Mesothelial cell of epicardium (in vitro differentiated cells): ENCODE data around the gene DKK3. TPM values are rescaled to one million over a fixed set of nuclear protein-coding genes. Genes with fewer than 3 reads are reported as not detected.

Source experiments
- DNase-seq, 2 experiments: peaks; one replicate each; pipeline ENCODE4 v3.0.0; 2021; ENCODE audit warnings: low spot score in 2 of 2; ENCODE audit not compliant: unreplicated experiment in 2 of 2
- H3K27ac Mint-ChIP-seq: 2 replicates; pipeline ENCODE4 v1.8.0; 2021; ENCODE audit warnings: mixed read lengths
- H3K27me3 Mint-ChIP-seq: 2 replicates; pipeline ENCODE4 v1.8.0; 2021; ENCODE audit warnings: low read depth, mixed read lengths
- H3K36me3 Mint-ChIP-seq: 2 replicates; pipeline ENCODE4 v1.8.0; 2021; ENCODE audit warnings: mixed read lengths
- H3K4me1 Mint-ChIP-seq: 2 replicates; pipeline ENCODE4 v1.8.0; 2021; ENCODE audit warnings: mixed read lengths
- H3K4me3 Mint-ChIP-seq: 2 replicates; pipeline ENCODE4 v1.8.0; 2021; ENCODE audit warnings: mild to moderate bottlenecking, moderate library complexity, mixed read lengths
- H3K9me3 Mint-ChIP-seq: 2 replicates; pipeline ENCODE4 v1.8.0; 2021; ENCODE audit warnings: mixed read lengths
- total RNA-seq: library from RNA; stranded (reverse); gene quantifications from 3 replicates; pipeline ENCODE4 v1.2.1, GENCODE V29; 2021
- TF ChIP-seq, protein P1 (sequence below): fragments of 200-600 bp; sonication (generic); IDR thresholded peaks from one replicate; pipeline ENCODE4 v1.5.0; 2021; ENCODE audit warnings: antibody characterized with exemption; ENCODE audit not compliant: unreplicated experiment

Gene DKK3
- total RNA-seq, 1 donor from 2014 or later, result 29.7 TPM

DNA sequence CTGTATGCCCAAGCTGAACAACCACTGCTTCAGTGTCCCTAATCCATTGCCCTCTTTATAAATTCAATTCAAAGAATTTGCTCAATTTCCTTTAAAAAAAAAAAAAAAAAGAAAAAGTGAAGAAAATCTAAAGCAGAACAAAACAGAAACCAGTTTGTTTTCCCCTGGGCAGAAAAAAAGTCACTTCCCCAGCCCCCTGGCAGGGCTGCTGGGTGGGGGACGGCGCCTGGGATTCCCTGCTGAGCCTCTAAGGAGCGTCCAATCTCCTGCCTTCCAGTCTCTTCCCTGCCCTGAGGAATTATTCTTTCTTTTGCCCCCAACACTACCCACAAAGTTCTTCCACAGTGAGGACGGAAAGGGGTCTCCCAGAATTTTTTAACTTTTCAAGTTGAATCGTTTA is 23.9 kb downstream of the DKK3 start:
- DNase-seq, result no peak
- Mint-ChIP-seq H3K9me3 (no peaks in the 10 kb centered on the region), H3K4me1 (peaks cover 15% of the 10 kb centered on the region), H3K4me3 (no peak overlapping the region), H3K36me3 (no peaks in the 10 kb centered on the region), H3K27ac (no peak overlapping the region), H3K27me3 (no peaks in the 10 kb centered on the region)
- TF ChIP-seq, protein P1, sequence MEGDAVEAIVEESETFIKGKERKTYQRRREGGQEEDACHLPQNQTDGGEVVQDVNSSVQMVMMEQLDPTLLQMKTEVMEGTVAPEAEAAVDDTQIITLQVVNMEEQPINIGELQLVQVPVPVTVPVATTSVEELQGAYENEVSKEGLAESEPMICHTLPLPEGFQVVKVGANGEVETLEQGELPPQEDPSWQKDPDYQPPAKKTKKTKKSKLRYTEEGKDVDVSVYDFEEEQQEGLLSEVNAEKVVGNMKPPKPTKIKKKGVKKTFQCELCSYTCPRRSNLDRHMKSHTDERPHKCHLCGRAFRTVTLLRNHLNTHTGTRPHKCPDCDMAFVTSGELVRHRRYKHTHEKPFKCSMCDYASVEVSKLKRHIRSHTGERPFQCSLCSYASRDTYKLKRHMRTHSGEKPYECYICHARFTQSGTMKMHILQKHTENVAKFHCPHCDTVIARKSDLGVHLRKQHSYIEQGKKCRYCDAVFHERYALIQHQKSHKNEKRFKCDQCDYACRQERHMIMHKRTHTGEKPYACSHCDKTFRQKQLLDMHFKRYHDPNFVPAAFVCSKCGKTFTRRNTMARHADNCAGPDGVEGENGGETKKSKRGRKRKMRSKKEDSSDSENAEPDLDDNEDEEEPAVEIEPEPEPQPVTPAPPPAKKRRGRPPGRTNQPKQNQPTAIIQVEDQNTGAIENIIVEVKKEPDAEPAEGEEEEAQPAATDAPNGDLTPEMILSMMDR, result no peak

DNA sequence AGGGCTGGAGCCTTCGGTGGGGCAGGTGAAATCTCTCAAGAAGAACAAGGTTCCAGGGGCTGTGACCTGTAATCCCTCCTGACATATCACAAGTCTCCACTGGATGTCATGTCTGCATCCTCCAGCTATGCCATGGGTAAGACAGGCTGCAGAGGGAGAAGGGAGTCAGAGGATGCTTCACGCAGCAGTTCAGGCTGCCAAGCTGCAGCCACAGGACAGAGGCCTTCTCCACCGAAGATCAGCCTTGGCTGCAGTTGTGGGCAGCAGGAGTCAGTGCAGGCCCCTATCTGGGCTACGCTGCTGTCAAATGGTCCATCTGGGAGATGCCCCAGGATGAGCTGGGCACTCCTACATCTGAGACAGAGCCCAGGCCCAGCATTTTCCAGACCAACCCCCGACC is 25.0 kb downstream of the DKK3 start:
- peaks cover 17% of the 10 kb centered on the region for H3K4me1 Mint-ChIP-seq
- no peak overlapping the region for H3K4me3 Mint-ChIP-seq
- H3K27me3 Mint-ChIP-seq, result no peaks in the 10 kb centered on the region
- DNase-seq, result no peak
- TF ChIP-seq, protein P1, result no peak
- H3K9me3 Mint-ChIP-seq, result no peaks in the 10 kb centered on the region
- no peak overlapping the region for H3K27ac Mint-ChIP-seq
- H3K36me3 Mint-ChIP-seq, result no peaks in the 10 kb centered on the region

DNA sequence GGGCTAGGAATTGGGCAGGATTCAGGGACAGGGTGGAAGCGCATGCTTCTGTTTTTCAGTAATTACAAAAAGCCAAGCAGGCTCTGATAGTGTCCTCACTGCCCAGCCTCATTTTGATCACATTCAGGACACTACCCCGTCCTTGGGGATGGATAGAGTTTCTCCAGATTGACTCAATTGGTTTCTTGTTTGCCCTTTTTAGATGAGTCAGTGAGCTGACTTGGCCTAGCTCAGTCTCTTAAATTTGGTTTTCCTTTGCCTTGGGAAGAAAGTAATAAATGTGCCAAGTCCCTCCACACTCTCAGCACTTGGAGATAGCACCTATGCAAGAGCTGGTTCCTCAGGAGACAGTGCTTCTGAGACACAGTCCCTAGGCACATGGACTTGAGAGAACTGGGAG is 25.5 kb downstream of the DKK3 start:
- no peak for DNase-seq
- TF ChIP-seq, protein P1, result no peak
- no peak overlapping the region for H3K27ac Mint-ChIP-seq
- peaks cover 15% of the 10 kb centered on the region for H3K4me1 Mint-ChIP-seq
- no peaks in the 10 kb centered on the region for H3K27me3 Mint-ChIP-seq
- H3K4me3 Mint-ChIP-seq, result no peak overlapping the region
- H3K9me3 Mint-ChIP-seq, result no peaks in the 10 kb centered on the region
- H3K36me3 Mint-ChIP-seq, result no peaks in the 10 kb centered on the region

DNA sequence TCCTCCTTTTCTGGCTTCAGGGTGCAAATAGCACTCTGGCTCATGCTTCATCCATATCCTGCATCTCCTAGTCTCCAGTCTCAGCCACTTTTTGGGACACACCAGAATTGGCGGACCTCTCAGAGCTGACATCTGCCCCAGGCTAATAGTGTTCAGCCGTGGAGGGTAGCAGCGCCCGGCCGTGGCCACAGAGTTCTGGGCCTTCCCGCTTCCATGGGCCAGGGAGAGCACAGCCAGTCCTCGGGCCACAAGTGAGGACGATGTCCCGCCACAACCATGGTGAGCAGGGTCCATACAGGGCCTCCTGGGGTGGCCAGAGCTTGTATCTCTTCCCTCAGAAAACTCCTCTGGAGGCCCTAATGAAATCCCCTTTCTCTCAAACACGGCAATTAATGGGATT is 26.0 kb downstream of the DKK3 start:
- peaks cover 16% of the 10 kb centered on the region for H3K4me1 Mint-ChIP-seq

DNA sequence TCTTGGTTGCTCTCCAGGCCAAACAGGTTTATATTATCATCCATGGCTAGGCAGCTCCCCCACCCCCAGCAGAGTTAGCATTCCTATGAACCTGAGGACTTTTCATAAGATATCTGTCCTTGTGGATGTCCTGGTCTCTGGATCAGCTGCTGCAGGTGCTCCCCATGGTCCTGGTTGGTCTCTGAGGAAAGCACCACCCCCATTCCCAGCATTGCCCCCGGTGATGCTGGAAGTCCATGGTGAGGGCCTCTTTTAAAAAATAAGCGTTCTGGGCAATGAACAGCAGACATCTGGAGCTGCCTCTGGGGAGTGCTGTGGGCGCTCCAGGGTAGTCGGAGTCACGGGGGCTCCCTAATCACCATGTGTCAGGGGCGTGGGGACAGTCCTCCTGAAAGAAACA is 26.6 kb downstream of the DKK3 start:
- Mint-ChIP-seq H3K4me3 (no peak overlapping the region), H3K36me3 (no peaks in the 10 kb centered on the region), H3K27ac (no peak overlapping the region), H3K27me3 (no peaks in the 10 kb centered on the region), H3K4me1 (peaks cover 22% of the 10 kb centered on the region), H3K9me3 (no peaks in the 10 kb centered on the region)
- TF ChIP-seq, protein P1, result no peak
- no peak for DNase-seq

More for the DNA sequence above, 26.0 kb downstream of the DKK3 start:
- TF ChIP-seq, protein P1, result no peak
- no peaks in the 10 kb centered on the region for H3K36me3 Mint-ChIP-seq
- H3K27me3 Mint-ChIP-seq, result no peaks in the 10 kb centered on the region
- H3K4me3 Mint-ChIP-seq, result no peak overlapping the region
- DNase-seq, result no peak
- H3K9me3 Mint-ChIP-seq, result no peaks in the 10 kb centered on the region
- no peak overlapping the region for H3K27ac Mint-ChIP-seq

DNA sequence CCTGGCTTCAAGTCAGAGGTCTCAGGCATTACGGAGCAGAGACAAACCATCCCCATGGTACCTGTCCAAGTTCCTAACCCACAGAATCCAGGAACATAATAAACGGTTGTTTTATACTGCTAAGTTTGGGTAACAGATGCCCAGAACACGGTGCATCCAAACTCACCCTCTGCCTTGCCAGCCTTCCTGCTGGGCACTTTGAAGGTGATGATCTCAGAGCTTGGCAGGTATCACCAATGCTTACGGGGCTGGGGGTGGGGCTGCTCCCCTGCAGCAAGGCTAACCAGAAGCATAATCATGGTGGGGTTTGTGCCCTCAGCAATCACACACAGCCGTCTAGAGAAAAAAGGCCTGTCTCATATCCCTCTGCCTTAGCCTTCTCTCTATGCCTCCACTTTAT is 27.1 kb downstream of the DKK3 start:
- no peak overlapping the region for H3K4me3 Mint-ChIP-seq
- no peak overlapping the region for H3K27ac Mint-ChIP-seq
- peaks cover 24% of the 10 kb centered on the region for H3K4me1 Mint-ChIP-seq
- H3K36me3 Mint-ChIP-seq, result no peaks in the 10 kb centered on the region
- H3K27me3 Mint-ChIP-seq, result no peaks in the 10 kb centered on the region
- TF ChIP-seq, protein P1, result no peak
- no peak for DNase-seq
- no peaks in the 10 kb centered on the region for H3K9me3 Mint-ChIP-seq
